ENCODE results near the gene NOTCH2.
A peak's percentile ranks its signal among the peaks of the same experiment; 100 is the strongest.

The NOTCH2 gene

DNA sequence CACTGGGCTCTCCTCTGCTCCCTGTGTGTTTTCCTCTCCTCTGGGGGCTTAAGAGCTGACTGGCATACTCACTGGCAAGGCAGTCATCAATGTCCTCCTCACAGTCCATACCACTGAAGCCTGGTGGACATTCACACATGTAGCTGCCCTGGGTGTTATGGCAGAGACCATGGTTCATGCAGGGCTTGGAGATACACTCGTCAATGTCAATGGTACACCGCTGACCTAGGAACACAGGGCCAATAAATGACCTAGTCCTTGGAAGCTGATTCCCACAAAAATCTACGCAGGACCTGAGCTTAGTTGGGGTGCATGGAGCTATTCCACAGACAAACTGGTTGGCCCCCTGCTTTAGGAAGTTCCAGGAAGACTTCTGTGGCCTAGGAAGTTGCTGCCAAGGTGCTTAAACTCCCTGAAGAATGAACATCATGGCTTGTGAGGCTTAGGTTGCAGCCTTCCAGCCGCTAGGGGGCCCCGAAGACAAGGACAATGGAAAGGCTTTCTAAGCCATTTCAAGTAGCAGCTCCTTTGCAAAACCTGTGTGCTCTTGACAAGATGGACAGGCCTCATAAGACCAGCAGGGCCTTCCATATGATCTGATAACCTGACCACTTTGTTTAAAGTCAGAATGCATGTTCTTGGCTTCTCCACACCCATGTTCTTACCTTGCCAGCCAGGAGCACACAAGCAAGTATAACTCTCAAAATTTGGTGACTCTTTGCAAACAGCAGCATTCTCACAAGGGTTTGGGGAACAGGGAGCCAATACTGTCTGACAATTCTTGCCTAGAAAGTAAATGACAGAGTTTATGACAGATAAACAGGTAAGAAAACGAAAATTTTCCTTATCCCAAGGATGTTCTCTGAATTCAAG lies 120.9 kb downstream of the NOTCH2 start:
- DNase-seq (ENCODE audit: low spot score): peak; percentile 44
- no peak for FAIRE-seq

DNA sequence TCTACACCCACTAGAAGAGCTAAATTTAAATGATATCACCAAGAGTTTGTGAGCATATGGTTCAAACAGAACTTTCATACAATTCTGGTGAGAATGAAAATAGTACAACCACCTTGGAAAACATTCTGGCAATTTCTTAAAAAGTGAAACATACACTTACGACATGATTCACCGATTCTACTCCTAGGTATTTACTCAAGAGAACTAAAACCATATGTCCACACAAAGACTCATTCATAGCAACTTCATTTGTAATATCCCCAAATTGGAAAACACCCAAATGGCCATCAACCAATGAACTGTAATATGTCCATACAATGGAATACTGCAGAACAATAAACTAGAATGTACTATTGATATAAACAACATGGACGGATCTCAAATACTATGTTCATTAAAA lies 122.0 kb downstream of the NOTCH2 start:
- DNase-seq (ENCODE audit: low spot score) (no peak), FAIRE-seq (no peak)

DNA sequence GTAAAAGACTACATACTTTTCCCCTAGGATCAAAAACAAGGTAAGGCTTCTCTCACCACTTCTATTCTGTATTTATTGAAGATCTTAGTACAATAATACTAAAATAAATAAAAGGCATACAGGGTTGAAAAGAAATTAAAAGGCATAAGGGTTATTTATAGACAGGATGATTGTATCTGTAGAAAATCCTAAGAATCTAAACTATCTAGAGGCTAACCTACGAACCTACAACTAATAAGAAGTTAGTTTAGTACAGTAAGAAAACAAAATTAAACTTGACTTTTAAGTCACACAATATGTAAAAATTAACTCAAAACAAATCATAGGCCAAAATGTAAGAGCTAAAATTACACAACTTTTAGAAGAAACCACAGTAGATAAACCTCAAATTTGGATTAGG lies 122.7 kb downstream of the NOTCH2 start:
- FAIRE-seq (no peak), DNase-seq (ENCODE audit: low spot score) (no peak)

DNA sequence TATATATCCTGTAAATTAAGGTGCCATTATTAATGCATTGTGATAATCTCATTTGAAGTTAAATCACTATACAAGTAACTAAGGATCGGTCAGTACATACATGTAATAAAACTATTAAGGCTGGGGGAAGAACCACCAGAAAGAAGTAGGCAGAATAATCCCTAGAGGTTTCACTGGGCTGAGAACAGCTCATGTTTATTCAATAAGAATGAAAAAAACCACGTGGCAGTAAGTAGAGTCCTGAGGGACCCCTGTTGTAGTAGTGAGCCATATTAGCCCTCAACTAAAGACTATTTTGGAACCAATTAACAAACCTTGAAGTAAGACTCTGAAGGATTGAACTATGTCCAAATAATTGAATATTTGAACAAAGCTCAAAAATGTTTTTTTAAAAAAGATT lies 126.2 kb downstream of the NOTCH2 start:
- FAIRE-seq: no peak
- no peak for DNase-seq (ENCODE audit: low spot score)

DNA sequence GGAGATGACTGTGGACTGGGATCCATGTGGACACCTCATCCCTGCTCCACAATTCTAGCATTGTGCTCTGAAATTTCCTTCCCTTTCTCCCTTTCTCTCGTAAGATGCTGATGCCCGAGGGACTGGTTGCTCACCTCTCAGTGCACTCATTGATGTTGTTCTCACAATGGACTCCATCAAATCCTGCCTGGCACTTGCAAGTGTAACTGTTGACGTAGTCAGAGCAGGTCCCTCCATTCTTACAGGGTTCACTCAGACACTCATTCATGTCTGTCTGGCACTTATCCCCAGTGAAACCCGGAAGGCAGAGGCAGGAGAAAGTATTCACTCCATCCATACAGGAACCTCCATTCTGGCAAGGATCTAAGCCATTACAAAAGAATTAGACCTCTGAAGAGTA lies 128.1 kb downstream of the NOTCH2 start:
- FAIRE-seq (no peak), DNase-seq (ENCODE audit: low spot score) (no peak)

DNA sequence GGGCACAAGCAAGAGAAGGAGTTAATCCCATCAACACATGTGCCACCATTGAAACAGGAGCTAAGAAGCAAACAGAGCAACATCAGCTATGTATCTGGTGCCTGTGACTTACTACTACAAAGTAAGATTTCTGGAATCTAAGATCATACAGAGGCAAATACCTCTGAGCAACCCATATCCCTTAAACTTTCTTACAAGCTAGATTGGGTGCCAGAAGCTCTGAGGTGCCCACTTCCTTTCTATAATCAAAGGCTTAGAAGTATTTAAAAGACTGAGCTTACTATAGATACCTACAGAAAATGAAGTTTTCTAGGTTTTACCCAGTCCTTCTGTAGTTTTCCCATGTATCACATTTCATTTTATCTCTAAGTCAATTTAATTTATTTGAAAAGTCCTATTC lies 128.8 kb downstream of the NOTCH2 start:
- FAIRE-seq: no peak
- DNase-seq (ENCODE audit: low spot score): no peak

DNA sequence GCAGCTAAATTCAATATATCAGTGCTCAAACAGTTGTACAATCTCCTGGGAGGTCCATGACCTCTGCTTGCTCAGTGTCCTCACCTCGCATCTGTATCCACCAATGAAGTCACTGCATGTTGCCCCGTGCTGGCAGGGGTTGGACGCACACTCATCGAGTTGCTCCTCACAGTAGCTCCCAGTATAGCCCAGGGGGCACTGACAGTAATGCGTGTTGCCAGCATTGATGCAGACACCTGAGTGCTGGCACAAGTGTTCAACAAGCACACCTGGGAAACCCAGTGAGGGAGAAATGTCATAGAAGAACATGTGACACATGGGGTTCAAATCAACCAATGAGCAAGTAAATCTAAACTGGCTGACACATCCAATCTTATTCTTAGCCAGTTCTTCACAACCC lies 132.3 kb downstream of the NOTCH2 start:
- FAIRE-seq: no peak
- no peak for DNase-seq (ENCODE audit: low spot score)

DNA sequence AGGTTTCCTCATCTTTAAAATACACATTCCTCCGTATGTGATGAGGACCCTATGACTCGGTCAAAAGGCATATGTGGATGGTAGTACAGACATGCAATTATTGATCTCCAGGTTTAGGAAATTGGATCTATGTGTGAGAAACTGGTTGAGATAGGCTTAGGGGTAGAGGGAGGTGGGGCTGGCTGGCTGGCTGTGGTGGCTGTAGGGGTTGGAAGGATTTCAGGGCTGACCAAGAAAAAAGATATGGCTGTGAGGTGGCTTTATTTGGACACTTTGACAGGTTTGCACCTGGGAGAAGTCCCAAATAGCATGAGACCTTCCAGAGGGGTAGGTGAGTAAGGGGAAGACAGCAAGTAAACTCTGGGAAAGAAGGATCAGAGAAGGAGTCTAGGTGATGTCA lies 133.5 kb downstream of the NOTCH2 start:
- DNase-seq (ENCODE audit: low spot score) (no peak), FAIRE-seq (no peak)

DNA sequence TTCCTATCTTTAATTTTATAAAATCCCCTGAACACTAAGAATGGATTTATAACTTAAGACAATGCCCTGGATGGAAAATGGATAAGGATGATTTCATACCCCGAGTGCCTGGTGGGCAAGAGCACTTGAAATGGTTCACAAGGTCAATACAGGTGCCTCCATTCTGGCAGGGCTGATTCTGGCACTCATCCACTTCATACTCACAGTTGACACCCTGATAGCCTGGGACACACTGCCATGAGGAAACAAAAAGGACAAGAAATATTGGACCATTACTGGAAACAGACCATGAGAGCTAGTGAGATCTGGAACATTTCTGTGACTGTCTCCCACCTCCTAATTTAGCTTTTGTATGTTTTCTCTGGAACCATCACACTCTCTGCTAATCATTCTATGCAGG lies 134.1 kb downstream of the NOTCH2 start:
- no peak for FAIRE-seq
- no peak for DNase-seq (ENCODE audit: low spot score)

DNA sequence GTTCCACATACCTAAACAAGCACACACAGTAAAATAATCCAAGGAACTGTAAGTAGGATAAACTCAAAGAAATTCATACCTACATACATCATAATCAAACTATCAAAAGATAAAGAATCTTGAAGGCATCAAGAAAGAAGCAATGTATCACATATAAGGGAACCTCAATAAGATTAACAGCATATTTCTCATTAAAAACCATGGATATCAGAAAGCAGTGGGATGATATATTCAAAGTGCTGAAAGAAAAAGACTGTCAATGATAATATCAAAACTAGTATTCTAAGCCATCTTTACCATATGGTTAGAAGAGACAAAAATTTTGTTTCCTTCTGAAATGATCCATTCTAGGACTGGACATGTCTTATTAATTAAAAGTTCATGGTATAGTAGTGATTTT lies 136.1 kb downstream of the NOTCH2 start:
- no peak for DNase-seq (ENCODE audit: low spot score)
- FAIRE-seq: no peak

DNA sequence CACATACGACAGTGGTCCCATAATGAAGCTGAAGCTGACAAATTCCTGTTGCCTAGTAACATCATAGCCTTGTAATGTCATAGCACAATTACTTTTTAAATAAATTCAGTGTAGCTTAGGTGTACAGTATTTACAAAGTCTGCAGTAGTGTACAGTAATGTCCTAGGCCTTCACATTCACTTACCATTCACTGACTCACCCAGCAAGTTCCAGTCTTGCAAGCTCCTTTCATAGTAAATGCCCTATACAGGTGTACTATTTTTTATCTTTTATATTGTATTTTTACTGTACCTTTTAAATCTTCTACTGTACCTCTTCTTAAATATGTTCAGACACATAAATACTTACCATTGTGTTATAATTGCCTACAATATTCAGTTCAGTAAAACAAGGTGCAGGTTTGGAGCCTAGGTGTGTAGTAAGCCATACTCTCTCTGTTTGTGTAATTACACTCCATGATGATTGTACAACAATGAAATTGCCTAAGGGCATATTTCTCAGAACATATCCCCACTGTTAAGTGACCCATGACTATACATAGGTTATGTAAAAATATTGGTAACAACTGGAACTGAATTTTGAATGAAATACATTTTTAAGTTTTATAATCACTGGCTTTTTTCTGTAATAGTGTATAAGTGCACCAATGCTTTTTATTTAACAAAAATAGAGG lies 139.7 kb downstream of the NOTCH2 start:
- FAIRE-seq (no peak), DNase-seq (ENCODE audit: low spot score) (no peak)

DNA sequence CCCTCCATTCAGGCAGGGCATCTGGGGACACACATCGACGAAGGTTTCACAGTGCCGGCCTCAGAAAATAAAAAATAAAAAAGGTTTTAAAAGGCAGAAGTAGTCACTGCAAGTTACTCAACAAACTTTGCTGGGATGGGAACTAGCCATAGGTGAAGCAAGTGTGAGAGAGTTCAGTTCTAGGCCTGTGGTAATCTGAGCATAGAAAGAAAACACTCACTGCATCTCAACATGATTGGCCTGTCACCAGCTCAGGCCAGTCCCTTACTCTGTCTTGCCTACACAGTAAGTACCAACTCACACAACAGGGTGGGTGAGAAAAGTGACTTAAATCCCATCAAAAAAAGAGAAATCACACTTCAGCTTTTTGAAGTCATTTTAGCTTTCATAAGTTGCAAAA lies 142.9 kb downstream of the NOTCH2 start:
- FAIRE-seq: no peak

DNA sequence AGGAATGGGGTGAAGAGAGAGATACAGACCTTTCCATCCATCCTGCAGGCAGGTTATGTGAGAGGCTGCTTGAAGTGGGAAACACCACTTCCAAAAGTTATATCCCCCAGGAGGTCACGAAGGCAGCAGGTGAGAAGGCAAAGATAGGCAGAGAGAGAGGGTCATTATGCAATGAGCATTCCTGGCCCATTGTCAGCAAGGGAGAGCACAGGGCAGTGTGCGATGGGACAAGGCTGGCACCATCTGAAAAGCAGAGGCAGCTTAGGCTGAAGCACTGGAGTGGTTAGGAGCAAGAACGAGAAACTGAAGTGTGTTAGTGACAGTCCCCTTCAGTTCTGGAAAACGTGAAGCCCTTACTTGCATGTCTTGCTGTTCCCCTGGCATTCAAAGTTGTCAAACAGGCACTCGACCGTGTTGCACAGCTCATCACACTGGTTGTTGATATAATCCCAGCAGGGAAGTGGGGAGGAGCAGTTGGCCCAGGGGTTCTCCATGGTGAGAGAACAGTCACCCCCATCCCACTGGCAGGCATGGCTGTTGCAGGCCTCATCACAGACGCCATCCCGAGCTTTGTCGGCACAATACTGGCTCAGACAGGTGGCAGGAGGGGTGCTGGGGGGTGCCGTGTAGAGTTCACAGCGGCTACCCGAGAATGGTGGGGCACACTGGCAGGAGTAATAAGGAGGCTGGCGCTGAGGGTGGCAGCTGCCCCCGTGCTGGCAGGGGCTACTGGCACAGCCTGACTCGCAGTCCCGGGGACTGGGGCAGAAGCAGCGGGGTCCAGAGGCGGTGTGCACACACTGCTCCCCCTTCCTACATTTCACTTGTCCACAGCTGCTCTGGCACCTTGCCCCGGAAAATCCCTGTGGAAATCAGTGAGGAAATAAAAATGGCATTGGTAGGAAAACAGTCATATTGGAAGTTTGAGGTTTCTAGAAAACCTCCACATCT lies 144.2 kb downstream of the NOTCH2 start:
- FAIRE-seq (no peak), DNase-seq (ENCODE audit: low spot score) (no peak)

More for the DNA sequence above, 142.9 kb downstream of the NOTCH2 start:
- no peak for DNase-seq (ENCODE audit: low spot score)

DNA sequence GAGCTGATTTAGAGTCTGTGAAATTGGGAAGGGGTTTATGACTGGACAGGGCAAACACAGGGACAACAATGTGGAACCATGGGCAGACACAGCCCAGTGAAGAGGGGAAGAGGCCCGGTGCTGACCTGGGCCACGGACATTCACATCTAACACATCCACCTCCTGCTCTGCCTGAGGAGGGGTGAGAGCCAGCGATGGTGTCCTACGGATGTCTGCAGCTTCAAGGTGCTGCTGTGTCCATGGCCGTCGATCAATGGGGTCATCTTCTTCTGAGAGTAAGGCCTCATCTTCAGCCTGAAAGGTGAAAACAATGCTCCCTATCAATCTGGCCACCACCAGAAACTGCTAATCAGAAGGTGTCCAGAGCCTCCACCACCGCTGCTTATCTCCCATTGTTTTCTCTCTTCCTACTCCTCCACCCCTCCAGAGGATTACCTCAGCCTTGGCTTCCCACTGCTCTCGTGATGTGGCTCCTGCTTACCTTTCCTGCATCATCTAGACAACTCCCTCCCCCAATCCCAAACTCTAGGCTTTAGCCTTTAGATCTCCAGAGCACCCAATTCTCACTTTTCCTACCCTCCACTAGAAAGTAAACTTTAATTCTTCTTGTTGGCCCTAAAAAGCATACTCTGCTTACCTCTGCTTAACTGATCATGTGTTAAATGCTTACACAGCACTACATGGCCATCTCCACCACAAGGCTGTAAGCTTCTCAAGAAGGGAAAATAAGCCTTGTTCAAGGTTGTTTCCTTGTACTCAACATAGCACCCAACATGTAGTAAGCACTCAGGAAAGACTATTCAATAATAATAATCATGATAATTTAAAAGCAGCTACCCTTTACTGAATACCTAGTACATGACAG lies 149.1 kb downstream of the NOTCH2 start:
- FAIRE-seq (no peak), DNase-seq (ENCODE audit: low spot score) (no peak)

DNA sequence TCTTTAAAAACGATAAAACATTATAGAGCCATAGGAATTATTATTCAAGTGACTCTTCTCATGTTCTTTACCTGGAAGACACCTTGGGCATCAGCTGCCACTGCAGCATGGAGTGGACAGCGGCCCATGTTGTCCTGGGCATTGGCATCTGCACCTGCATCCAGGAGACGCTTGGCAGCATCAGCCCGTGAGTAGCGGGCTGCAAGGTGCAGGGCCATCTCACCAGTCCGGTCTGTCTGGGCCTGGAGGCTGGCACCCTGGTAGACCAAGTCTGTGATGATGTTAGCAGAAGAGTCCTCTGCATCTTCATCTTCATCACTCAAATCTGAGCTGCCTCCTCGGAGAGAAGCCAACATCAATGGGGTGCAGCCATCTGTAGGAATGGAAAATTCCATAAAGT lies 150.2 kb downstream of the NOTCH2 start:
- FAIRE-seq (no peak), DNase-seq (ENCODE audit: low spot score) (no peak)

DNA sequence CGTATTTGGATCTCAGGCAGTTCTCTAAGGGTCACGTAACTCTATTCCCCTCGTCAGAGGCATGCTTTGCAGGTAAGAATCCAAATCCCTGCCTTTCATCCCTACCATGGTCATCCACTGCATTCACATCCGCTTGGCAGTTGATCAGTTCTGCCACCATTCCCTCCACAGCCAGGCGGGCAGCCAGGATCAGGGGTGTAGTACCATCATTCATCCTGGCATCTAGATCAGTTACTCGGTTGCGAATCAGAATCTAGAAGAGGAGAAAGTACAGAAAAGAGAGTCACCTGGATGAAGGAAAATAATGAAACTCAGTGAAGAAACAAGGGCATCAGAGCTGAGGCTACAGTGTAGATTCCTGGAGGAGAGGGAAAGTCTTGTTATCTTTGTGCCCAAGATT lies 151.2 kb downstream of the NOTCH2 start:
- no peak for FAIRE-seq
- no peak for DNase-seq (ENCODE audit: low spot score)

DNA sequence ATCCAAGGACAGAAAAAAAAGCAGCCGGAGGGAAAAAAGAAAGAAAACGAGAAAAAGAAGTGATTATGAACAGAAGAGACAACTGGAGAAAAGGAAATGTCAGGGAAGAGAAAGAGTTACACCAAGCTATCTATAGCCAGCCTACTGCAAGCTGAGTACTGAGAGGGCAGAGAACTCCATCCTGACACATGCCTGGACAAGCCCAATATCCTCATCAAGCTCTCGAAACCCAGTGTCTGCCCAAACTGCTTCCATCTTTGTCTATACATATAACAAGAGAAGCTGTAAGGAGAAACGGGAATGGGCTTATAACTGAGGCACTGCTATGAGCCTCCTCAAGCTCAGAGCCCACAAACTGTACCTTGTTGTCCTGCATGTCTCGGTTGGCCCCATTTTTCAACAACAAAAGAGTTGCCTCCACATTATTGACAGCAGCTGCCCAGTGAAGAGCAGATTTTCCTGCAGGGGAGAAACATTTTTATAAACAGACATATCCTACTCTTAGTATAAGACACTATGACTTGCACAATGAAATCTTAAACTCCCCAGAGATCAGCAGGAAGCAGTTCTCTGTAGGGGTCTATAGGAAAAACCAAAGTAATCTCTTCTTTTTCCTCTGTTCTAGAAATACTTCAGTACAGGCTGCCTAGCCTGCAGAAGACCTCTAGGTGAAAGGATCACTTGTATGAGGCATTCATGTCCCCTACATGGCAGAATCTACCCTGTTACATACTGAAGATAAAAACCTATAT lies 152.0 kb downstream of the NOTCH2 start:
- no peak for DNase-seq (ENCODE audit: low spot score)
- no peak for FAIRE-seq

DNA sequence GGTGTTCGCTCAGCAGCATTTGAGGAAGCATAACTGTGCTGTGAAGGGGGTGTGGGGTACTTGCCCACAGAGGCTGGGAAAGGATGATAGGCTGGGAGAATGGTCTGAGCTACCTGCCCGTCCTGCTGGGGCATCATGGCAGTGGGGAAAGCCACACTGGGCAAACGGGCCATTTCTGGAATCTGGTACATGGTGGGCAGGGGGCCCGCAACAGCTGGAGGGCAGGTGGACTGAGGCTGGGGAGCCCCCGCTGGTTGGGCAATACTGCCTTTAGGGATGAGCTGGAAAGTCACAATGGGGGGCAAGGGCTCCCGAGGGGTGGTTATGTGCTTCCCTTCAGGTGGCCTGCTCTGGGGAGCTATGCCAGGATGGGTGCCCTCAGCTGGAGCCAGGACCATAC lies 153.9 kb downstream of the NOTCH2 start:
- no peak for FAIRE-seq

DNA sequence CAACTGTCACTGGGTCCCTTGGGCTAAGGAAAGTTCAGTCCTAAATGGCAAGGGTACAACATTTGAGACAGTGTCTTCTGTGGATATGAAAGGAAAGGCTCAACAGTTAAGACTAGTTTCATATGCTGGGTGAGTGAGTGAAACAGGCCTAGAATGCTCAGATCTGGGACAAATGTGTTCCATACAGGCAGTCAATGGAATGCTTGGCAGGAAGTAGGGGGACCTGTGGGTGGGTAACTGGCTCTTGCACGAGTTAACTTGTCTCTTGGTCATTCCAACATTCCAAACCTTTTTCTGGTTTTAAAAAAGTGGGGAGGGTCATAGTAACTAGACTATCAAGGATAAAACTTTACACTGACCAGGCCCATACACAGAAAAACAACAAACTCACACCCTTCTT lies 155.4 kb downstream of the NOTCH2 start:
- DNase-seq (ENCODE audit: low spot score) (no peak), FAIRE-seq (no peak)

More for the DNA sequence above, 153.9 kb downstream of the NOTCH2 start:
- no peak for DNase-seq (ENCODE audit: low spot score)

DNA sequence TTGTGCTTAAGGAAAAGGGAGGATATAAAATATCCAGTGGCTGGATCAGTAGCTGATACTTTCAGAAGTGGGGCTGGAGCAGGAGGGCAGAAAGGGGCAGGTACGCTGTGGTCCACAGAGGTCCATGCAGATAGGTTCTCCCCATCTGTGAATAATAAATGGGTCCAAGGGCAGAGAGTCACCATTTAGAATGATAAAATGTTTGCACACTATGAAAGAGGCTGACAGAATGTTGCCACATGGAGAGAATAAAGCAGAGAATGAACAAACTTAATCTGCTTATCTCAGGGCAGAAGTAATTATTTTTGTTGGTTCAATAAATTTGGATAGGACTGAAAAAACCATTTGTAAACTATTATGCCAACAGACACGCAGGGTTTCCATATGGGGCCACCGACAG lies 156.5 kb downstream of the NOTCH2 start:
- DNase-seq (ENCODE audit: low spot score): no peak
- FAIRE-seq: no peak

Data from RCC 7860 (cell line).